ENCODE measurements around the gene PRKN. TPM values are rescaled to one million over a fixed set of nuclear protein-coding genes. Genes with fewer than 3 reads are reported as not detected.

Gene PRKN
- total and polyA plus RNA-seq, 2 experiments from 2014 or later: 0.10 to 0.84 TPM

DNA sequence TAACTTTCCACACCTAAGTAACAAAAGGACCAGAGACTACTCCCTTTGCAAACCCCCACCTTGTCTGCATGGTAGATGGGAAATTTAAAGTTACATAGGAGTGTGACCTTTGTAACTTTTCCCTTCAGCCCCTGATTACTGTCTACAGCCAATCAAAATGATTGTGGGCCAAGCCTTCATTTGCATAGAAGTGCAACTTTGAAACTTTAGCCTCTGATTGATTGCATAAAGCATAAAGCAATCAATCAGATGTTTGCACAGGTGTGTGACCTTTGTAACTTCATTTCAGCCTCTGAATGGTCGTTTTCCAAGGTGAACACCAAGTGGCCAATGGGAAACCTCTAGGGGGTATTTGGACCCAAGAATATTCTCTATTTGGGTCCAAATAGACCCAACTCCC is 46.1 kb downstream of the PRKN start:
- H3K4me3 ChIP-seq: no peak overlapping the region
- Mint-ChIP-seq H3K4me1 (peaks cover 4% of the 10 kb centered on the region; the same call in 1 of the 3 replicates), H3K4me3 (no peak overlapping the region), H3K27ac (no peak overlapping the region), H3K36me3 (ENCODE audit: low read depth) (no peaks in the 10 kb centered on the region), H3K9me3 (no peaks in the 10 kb centered on the region; the same call in 2 of the 3 replicates), H3K27me3 (ENCODE audit: insufficient read depth, low read depth, poor library complexity) (no peaks in the 10 kb centered on the region)
- H3K79me2 ChIP-seq (replicated peaks; ENCODE audit: insufficient read depth): no peaks in the 10 kb centered on the region
- no peak for TF ChIP-seq ZNF331 (CRISPR knock-in tag; IDR thresholded peaks at IDR 0.05; ENCODE audit: low read depth)
- TF ChIP-seq JUNB (IDR thresholded peaks at IDR 0.05; ENCODE audit: unreplicated experiment): no peak
- no peak for TF ChIP-seq CTCF (conservative IDR thresholded peaks at IDR 0.05; ENCODE audit: low read depth in 2 of 2)
- TF ChIP-seq EZH2 (IDR thresholded peaks at IDR 0.05; ENCODE audit: low read depth, unreplicated experiment): no peak
- TF ChIP-seq ZNF462 (CRISPR knock-in tag; IDR thresholded peaks at IDR 0.05): no peak
- DNase-seq (ENCODE audit: low spot score): no peak
- H4K20me1 ChIP-seq (replicated peaks; ENCODE audit: insufficient read depth): no peaks in the 10 kb centered on the region
- H3K27ac ChIP-seq (ENCODE audit: low read depth): no peak overlapping the region
- no peaks in the 10 kb centered on the region for H3K4me1 ChIP-seq (ENCODE audit: insufficient read depth)
- H3K27me3 ChIP-seq (ENCODE audit: insufficient read depth): no peaks in the 10 kb centered on the region
- H3K9me2 ChIP-seq (ENCODE audit: insufficient read depth): no peaks in the 10 kb centered on the region
- no peak overlapping the region for H2AFZ ChIP-seq
- no peak for ATAC-seq
- H3K36me3 ChIP-seq (ENCODE audit: insufficient read depth): no peaks in the 10 kb centered on the region
- no peak overlapping the region for H3K4me2 ChIP-seq
- no peaks in the 10 kb centered on the region for H3F3A ChIP-seq (replicated peaks; ENCODE audit: low read depth)

Measured in GM23338 (cell line).